ENCODE measurements around the gene ARVCF. TPM values are rescaled to one million over a fixed set of nuclear protein-coding genes. Genes with fewer than 3 reads are reported as not detected.

The ARVCF gene
- total RNA-seq, 4 donors from 2014 or later, result 34.5 to 123 (median 111) TPM

DNA sequence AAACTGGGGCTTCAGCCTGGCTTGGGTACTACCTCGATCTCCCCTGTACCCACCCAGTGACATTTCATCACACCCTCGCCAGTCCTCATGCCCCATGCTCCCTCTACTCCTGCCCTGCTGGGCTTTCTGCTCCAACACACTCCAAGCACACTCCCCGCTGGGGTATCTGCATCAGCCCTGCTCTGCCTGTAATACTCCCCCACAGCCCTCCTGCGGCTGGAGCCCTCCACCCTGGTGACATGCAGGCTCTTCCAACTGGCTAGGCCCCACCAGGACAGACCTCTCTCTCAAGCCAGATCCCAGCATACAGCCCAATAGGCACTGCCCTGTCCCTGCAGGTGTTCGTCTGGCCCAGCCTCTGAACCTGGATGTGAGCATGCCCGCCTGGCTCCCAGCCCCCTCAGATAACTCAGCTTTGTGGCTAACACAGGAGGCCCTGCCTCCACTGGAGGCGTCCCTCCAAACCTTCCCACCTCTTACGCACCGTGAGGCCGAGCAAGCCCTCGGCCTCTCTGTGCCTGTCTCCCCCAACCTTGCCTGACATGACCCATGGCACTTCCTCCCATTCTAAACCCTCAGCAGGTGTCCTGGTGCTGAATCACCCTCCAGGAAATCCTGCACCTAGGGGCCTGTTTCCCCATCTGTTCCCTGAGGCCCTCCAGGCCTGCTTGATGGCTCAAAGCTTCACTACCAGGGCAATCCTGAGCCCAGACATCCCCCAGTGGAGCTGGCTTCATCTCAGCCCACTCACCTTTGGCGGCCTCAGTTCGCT, 41.5 kb downstream of the ARVCF start:
- TF ChIP-seq, protein P1, sequence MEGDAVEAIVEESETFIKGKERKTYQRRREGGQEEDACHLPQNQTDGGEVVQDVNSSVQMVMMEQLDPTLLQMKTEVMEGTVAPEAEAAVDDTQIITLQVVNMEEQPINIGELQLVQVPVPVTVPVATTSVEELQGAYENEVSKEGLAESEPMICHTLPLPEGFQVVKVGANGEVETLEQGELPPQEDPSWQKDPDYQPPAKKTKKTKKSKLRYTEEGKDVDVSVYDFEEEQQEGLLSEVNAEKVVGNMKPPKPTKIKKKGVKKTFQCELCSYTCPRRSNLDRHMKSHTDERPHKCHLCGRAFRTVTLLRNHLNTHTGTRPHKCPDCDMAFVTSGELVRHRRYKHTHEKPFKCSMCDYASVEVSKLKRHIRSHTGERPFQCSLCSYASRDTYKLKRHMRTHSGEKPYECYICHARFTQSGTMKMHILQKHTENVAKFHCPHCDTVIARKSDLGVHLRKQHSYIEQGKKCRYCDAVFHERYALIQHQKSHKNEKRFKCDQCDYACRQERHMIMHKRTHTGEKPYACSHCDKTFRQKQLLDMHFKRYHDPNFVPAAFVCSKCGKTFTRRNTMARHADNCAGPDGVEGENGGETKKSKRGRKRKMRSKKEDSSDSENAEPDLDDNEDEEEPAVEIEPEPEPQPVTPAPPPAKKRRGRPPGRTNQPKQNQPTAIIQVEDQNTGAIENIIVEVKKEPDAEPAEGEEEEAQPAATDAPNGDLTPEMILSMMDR (IDR thresholded peaks at IDR 0.05), result no peak
- TF ChIP-seq POLR2A (IDR thresholded peaks at IDR 0.05), result no peak
- Histone ChIP-seq H3K4me3 (replicated peaks in 1 of 3) (no peak overlapping the region), H3K36me3 (peaks cover 17 to 39% of the 10 kb centered on the region in 2 donors), H3K4me1 (peaks cover 0 to 21% of the 10 kb centered on the region in 2 donors), H3K27ac (peak overlapping the region in 1 of 3 donors; percentile 17), H3K27me3 (no peaks in the 10 kb centered on the region), H3K9me3 (no peaks in the 10 kb centered on the region)
- 86 to 94% methylated on average over 10 to 12 of the region's 13 CpGs for WGBS, 2 donors
- intact Hi-C loops (cut with DNase I), result loop anchor here (10.0 kb wide), 2 partner anchors 150 to 310 kb away; no protein-coding TSS in a partner anchor
- DNase-seq, result no peak

DNA sequence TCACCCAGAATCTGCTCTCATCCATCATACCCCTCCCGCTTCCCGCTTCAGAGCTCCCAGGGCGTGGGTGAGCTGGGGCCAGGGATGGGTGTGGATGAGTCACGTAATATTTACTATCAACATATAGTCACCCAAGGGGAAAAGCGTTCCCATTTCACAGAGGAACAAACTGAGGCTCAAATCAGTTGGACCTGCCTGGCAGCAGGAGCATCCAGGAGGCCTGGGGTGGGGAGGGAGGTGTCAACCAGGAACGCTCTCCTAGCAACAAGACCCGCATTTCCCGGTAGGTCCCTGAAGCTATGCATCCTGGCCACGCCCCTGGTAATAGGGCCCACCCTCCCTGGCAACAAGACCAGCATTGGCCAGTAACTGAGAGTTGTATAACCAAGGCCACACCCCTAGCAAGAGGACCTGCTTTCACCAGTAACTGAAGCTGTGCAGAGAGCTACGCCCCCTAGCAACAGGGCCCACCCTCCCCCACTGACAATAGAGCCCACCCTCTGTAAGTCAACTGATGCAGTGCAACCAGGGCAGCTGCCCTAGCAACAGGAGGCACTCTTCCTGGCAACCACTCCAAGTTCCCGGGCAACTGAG, 42.3 kb downstream of the ARVCF start:
- Histone ChIP-seq H3K36me3 (peaks cover 17 to 37% of the 10 kb centered on the region in 2 donors), H3K27ac (peak overlapping the region in 1 of 3 donors; percentile 17), H3K4me3 (replicated peaks in 1 of 3) (no peak overlapping the region), H3K9me3 (no peaks in the 10 kb centered on the region), H3K27me3 (no peaks in the 10 kb centered on the region), H3K4me1 (peaks cover 0 to 20% of the 10 kb centered on the region in 2 donors)
- WGBS, 2 donors, result 75 to 81% methylated on average over 10 to 11 of the region's 11 CpGs
- intact Hi-C loops (cut with DNase I), result loop anchor here (10.0 kb wide), 2 partner anchors 150 to 310 kb away; no protein-coding TSS in a partner anchor
- DNase-seq, result no peak
- TF ChIP-seq POLR2A (IDR thresholded peaks at IDR 0.05), result no peak
- TF ChIP-seq, protein P1 (IDR thresholded peaks at IDR 0.05), result no peak

DNA sequence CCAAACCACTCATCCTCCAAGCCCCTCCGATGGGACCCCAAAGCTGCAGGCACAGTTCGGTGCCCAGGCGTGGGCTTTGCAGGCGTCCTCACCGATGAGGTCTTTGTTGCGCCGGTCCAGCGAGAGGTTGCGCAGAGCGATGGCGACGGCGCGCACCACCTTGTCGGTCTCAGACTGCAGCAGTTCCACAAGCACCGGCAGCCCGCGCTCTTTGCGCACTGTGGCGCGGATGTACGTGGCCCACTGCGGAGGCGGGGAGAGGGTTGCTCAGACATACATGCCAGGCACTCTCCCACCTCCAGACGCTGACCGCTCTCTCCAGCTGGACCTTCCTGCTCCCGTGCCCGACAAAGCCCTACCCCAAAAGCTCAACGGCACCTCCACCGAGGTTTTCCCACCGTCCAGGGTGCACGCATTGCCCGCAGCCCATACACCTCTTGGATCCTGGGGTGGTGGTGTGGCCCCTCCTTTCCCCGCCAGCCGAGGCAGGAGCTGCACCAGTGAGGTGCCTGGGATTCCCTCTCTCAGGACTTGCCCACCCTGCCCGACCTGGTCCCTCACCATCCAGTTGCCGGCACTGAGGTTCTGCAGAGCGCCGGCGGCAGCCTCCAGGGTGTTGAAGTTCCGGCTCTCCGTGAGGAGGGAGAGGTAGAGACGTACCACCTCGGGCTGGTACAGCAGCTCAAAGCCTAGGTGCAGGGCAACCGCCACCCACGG, 42.9 kb downstream of the ARVCF start:
- peaks cover 13 to 37% of the 10 kb centered on the region in 2 donors for H3K36me3 ChIP-seq
- no peak for TF ChIP-seq POLR2A (IDR thresholded peaks at IDR 0.05)
- TF ChIP-seq, protein P1 (IDR thresholded peaks at IDR 0.05), result no peak
- intact Hi-C loops (cut with DNase I), result loop anchor here (10.0 kb wide), 2 partner anchors 151 to 311 kb away; no protein-coding TSS in a partner anchor

DNA sequence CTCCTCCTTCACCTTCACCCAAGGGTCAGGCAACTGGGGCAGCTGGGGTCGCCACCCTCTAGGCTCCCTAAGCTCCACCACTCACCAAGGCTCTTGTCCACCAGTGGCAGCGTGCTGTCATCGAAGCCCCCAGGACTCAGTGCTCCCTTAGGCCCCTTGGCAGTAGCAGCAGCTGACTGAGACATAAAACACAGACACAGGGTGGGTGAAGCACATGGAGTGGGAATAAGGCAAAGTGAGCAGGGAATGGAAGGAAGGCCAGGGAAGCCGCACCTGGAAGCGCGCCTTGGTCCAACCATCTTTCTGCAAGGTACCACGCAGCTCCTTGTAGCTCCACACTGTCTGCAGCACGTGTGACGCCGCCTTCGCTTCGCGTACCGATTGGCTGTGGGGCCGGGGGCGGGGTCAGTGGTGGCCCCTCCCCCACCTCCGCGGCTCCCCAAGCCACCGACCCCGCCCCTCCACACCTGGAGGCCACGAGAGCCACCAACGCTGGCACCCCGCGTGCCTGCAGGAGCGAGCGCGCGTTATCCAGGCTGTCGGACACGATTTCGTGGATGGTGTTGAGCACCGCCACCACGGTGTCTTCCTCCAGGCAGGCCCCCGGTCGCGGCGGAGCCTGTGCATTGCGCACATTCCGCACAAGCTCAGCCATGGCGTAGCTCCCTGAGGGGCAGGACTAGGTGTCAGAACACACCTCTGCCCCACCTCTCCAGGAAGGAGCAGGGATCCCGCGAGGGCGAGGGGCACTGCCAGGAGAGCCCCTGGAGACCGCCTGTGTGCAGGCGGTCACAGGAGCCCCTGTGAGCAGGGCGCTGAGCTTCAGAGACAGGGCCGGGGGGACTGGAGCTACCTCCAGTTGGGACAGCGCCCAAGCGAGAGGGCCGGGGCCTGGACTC, 43.7 kb downstream of the ARVCF start:
- intact Hi-C loops (cut with DNase I), result loop anchor here (10.0 kb wide), 2 partner anchors 152 to 312 kb away; no protein-coding TSS in a partner anchor
- TF ChIP-seq, protein P1 (IDR thresholded peaks at IDR 0.05), result no peak
- TF ChIP-seq POLR2A (IDR thresholded peaks at IDR 0.05), result no peak
- WGBS, 2 donors, result 92 to 94% methylated on average over 18 to 25 of the region's 50 CpGs
- no peaks in the 10 kb centered on the region for H3K9me3 ChIP-seq
- no peaks in the 10 kb centered on the region for H3K27me3 ChIP-seq
- H3K27ac ChIP-seq, result peak overlapping the region in 1 of 3 donors; percentile 36
- no peak for DNase-seq
- H3K36me3 ChIP-seq, result peaks cover 12 to 37% of the 10 kb centered on the region in 2 donors
- H3K4me1 ChIP-seq, result peaks cover 0 to 20% of the 10 kb centered on the region in 2 donors
- H3K4me3 ChIP-seq (replicated peaks in 1 of 3), result no peak overlapping the region

More for the DNA sequence above, 42.9 kb downstream of the ARVCF start:
- WGBS, 2 donors, result 95 to 96% methylated on average over 41 to 43 of the region's 46 CpGs
- DNase-seq, result no peak
- no peaks in the 10 kb centered on the region for H3K9me3 ChIP-seq
- H3K27me3 ChIP-seq, result no peaks in the 10 kb centered on the region
- no peak overlapping the region for H3K4me3 ChIP-seq (replicated peaks in 1 of 3)
- H3K27ac ChIP-seq, result no peak overlapping the region
- H3K4me1 ChIP-seq, result peaks cover 0 to 20% of the 10 kb centered on the region in 2 donors
